Esophagus muscularis mucosa (tissue), 4 donors: Measurements from ENCODE around the gene SH3GL2. TPM values are rescaled to one million over a fixed set of nuclear protein-coding genes. Genes with fewer than 3 reads are reported as not detected.

Experiments used
- DNase-seq: peaks from one replicate; pipeline ENCODE4 v3.0.0-alpha.2; 2017; ENCODE audit errors: extremely low spot score
- H3K27ac ChIP-seq, 4 donors: fragments of 200-600 bp; sonication (generic); replicated peaks in 1 of 4; 1 replicate in 3 of 4; 2 replicates in 1 of 4; pipeline ENCODE4 v1.5.1; 2016 to 2019; ENCODE audit warnings: mild to moderate bottlenecking in 1 of 4
- H3K27me3 ChIP-seq, 4 donors: fragments of 200-600 bp; sonication (generic); one replicate each; pipeline versions ENCODE4 v1.5.1 to v1.6.0; 2016 to 2019
- H3K36me3 ChIP-seq, 4 donors: fragments of 200-600 bp; sonication (generic); one replicate each; pipeline ENCODE4 v1.5.1; 2016 to 2019
- H3K4me1 ChIP-seq, 4 donors: fragments of 200-600 bp; sonication (generic); one replicate each; pipeline ENCODE4 v1.5.1; 2016 to 2019
- H3K4me3 ChIP-seq, 4 donors: fragments of 200-600 bp; sonication (generic); 1 replicate in 2 of 4; 2 replicates in 2 of 4; pipeline ENCODE4 v1.5.1; 2016 to 2019; ENCODE audit warnings: mild to moderate bottlenecking in 4 of 4, moderate library complexity in 1 of 4
- H3K9me3 ChIP-seq, 4 donors: fragments of 200-600 bp; sonication (generic); 1 replicate in 3 of 4; 2 replicates in 1 of 4; pipeline ENCODE4 v1.5.1; 2016 to 2019
- CTCF ChIP-seq, 3 experiments: fragments of 200-600 bp in 2 of 3; fragments of 450-650 bp in 1 of 3; sonication (generic) in 2 of 3; IDR thresholded peaks; one replicate each; pipeline ENCODE4 v1.5.1; 2017 to 2019; ENCODE audit warnings: antibody characterized with exemption in 3 of 3, mild to moderate bottlenecking in 2 of 3, moderate library complexity in 1 of 3
- EP300 ChIP-seq: sonication (generic); formaldehyde crosslinking; IDR thresholded peaks from one replicate; pipeline ENCODE4 v1.6.1; 2017; ENCODE audit warnings: antibody characterized with exemption
- POLR2A ChIP-seq: fragments of 450-650 bp; IDR thresholded peaks from one replicate; pipeline ENCODE4 v1.6.1; 2017; ENCODE audit warnings: antibody characterized with exemption, moderate library complexity, mild to moderate bottlenecking, low read depth
- POLR2AphosphoS5 ChIP-seq, 2 donors: sonication (generic); formaldehyde crosslinking; IDR thresholded peaks; one replicate each; pipeline ENCODE4 v1.6.1; 2017; ENCODE audit warnings: antibody characterized with exemption in 2 of 2
- WGBS: methylation state at CpG from one replicate; pipeline ENCODE4 v1.1.5; 2018; 5-methylcytosine and 5-hydroxymethylcytosine counted together
- intact Hi-C: fragments of 100-400 bp; cut with DNase I; formaldehyde crosslinking; loops from one replicate; pipeline ENCODE4 v1.15.1; 2023
- total RNA-seq, 4 donors: library from RNA; depleted of rRNA; stranded (reverse); fragments of >200 nt; gene quantifications; one replicate each; pipeline versions ENCODE4 v1.1.0 to v1.2.1, GENCODE V29; 2016

Gene SH3GL2
- total RNA-seq, 4 donors from 2014 or later: 3.3 to 6.7 (median 5.2) TPM

GRCh38 chr9:17783227-17783626 lies 204.4 kb downstream of the SH3GL2 start:
- intact Hi-C loops: no loop called here
- H3K27ac ChIP-seq: no peak overlapping the region
- TF ChIP-seq EP300 (no peak), POLR2AphosphoS5 (IDR thresholded peaks at IDR 0.05) (no peak), POLR2A (no peak), CTCF (IDR thresholded peaks at IDR 0.05) (no peak)

DNA sequence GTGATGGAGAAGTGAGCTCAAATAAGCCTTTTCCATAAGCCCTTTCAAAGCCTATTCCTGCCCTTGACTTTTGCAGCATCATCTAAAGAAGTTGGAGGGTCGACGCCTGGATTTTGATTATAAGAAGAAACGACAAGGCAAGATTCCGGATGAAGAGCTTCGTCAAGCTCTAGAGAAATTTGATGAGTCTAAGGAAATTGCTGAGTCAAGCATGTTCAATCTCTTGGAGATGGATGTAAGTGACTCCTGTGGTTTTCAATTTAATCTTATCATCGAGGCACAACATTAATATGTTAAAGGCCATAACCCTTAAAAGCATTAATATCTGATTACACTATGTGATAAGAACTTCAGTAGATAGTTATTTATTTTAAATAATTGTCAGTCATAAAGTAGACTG lies 210.4 kb downstream of the SH3GL2 start:
- H3K9me3 ChIP-seq: no peaks in the 10 kb centered on the region
- H3K4me3 ChIP-seq: no peak overlapping the region
- no peak for DNase-seq
- intact Hi-C loops: no loop called here
- TF ChIP-seq POLR2AphosphoS5 (IDR thresholded peaks at IDR 0.05) (no peak), EP300 (no peak), POLR2A (no peak), CTCF (IDR thresholded peaks at IDR 0.05) (no peak)
- H3K36me3 ChIP-seq: no peaks in the 10 kb centered on the region
- no peak overlapping the region for H3K27ac ChIP-seq
- H3K4me1 ChIP-seq: peaks cover 0 to 11% (median 5%) of the 10 kb centered on the region in 4 donors
- no peaks in the 10 kb centered on the region for H3K27me3 ChIP-seq
- 93% methylated on average over 6 of the region's 6 CpGs for WGBS

More at GRCh38 chr9:17783227-17783626, 204.4 kb downstream of the SH3GL2 start:
- Histone ChIP-seq H3K4me1 (peaks cover 0 to 24% (median 10%) of the 10 kb centered on the region in 4 donors), H3K9me3 (no peaks in the 10 kb centered on the region), H3K27me3 (no peaks in the 10 kb centered on the region), H3K36me3 (no peaks in the 10 kb centered on the region), H3K4me3 (no peak overlapping the region)
- DNase-seq: no peak
- 40% methylated on average over 1 of the region's 1 CpG for WGBS

DNA sequence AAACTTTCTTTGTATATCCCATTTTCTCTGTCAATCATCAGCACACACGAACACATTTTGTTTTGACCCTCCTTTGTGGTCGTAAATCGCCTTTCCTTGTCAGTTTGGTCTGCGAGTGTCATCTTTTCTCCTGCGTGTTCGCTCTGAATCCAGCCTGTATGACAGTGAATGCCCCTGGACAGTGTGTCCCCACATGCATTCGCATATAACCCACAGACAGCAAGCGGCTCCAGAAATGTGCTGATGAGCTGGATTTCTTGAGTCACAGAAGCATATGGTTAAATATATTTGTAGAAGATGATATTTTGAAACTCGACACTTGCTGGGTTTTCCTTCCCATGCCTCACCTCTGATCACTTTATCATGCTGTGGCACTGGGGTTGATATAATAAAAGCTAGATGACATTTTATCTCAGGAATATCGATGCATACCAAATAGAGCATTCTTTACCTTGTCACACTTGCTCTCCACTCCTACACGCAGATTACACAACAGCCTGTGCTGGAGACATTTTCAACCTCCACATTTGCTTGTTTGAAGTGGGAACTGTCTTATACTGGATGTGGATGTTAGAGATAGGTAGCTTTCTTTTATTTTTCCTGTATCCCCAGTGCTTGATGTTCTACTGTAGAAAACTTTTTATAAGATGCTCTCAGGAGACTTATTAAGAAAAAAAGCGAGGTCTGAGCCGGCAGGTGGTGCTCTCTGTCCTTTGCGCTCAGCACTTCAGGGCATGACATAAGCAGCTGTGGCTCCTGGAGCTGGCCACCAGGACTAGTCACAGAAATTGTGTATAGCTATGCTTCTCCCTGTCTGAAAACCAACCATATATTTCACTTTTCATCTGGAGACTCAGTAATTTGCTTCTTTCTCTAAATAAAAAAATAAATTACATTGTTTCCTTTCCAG lies 215.1 kb downstream of the SH3GL2 start:
- H3K4me1 ChIP-seq: no peaks in the 10 kb centered on the region
- intact Hi-C loops: no loop called here
- no peak for TF ChIP-seq POLR2A
- no peak for TF ChIP-seq EP300
- no peak for TF ChIP-seq POLR2AphosphoS5 (IDR thresholded peaks at IDR 0.05)
- no peak for TF ChIP-seq CTCF (IDR thresholded peaks at IDR 0.05)
- WGBS: 82% methylated on average over 14 of the region's 14 CpGs
- no peaks in the 10 kb centered on the region for H3K9me3 ChIP-seq
- no peak for DNase-seq
- H3K27ac ChIP-seq: no peak overlapping the region
- H3K4me3 ChIP-seq: no peak overlapping the region
- peaks cover 0 to 4% (median 0%) of the 10 kb centered on the region in 4 donors for H3K36me3 ChIP-seq
- no peaks in the 10 kb centered on the region for H3K27me3 ChIP-seq

GRCh38 chr9:17795744-17796143 lies 216.9 kb downstream of the SH3GL2 start:
- Histone ChIP-seq H3K4me1 (no peaks in the 10 kb centered on the region), H3K36me3 (peaks cover 0 to 4% (median 0%) of the 10 kb centered on the region in 4 donors), H3K4me3 (no peak overlapping the region), H3K27ac (no peak overlapping the region), H3K9me3 (no peaks in the 10 kb centered on the region), H3K27me3 (no peaks in the 10 kb centered on the region)
- WGBS: 85% methylated on average over 6 of the region's 6 CpGs
- DNase-seq: no peak
- TF ChIP-seq POLR2A: no peak
- TF ChIP-seq POLR2AphosphoS5 (IDR thresholded peaks at IDR 0.05): no peak
- no peak for TF ChIP-seq EP300
- no peak for TF ChIP-seq CTCF (IDR thresholded peaks at IDR 0.05)
- intact Hi-C loops: no loop called here
